Measurements from ENCODE around the gene BCAP29. TPM values are rescaled to one million over a fixed set of nuclear protein-coding genes. Genes with fewer than 3 reads are reported as not detected.

BCAP29 gene
- total and polyA plus RNA-seq, 9 of the 15 experiments (the other 6 are each of a cell fraction or from before 2014, with no cell fraction given), result 63.4 to 137 (median 79.7) TPM

- DNase-seq (ENCODE audit: extremely low read depth in 1 of 4, low spot score in 3 of 4), result peak in 2 of 4 experiments; percentile 39 to 69
- Histone ChIP-seq H3K27me3 (ENCODE audit: control insufficient read depth in 2 of 2, insufficient read depth in 2 of 2, low read length in 2 of 2) (no peaks in the 10 kb centered on the region), H3K27ac (ENCODE audit: extremely low read depth, low read depth, low read length) (peak overlapping the region; percentile 39; the same call in 2 of the 3 replicates), H3K9me1 (ENCODE audit: control insufficient read depth, insufficient read depth, low read length) (no peaks in the 10 kb centered on the region), H3K9me3 (replicated peaks; ENCODE audit: control insufficient read depth, insufficient read depth, low read depth, low read length) (no peaks in the 10 kb centered on the region), H3K4me1 (replicated peaks in 1 of 2; ENCODE audit: control insufficient read depth in 2 of 2, insufficient read depth in 2 of 2, low read length in 2 of 2) (peaks cover 12% of the 10 kb centered on the region in 2 experiments; a peak in 4 of 5 replicates), H3K9ac (ENCODE audit: insufficient read depth in 1 of 2, low read depth in 2 of 2, low read length in 2 of 2) (no peak overlapping the region), H3K4me2 (ENCODE audit: insufficient read depth, low read length) (peak overlapping the region; percentile 33; the same call in 1 of the 2 replicates), H4K20me1 (replicated peaks; ENCODE audit: control insufficient read depth, insufficient read depth, low read length) (no peaks in the 10 kb centered on the region), H3K79me2 (ENCODE audit: control insufficient read depth, insufficient read depth, low read length) (no peaks in the 10 kb centered on the region), H2AFZ (ENCODE audit: low read depth, low read length) (peak overlapping the region; percentile 56), H3K36me3 (ENCODE audit: control insufficient read depth, insufficient read depth, low read length) (no peaks in the 10 kb centered on the region), H3K4me3 (no peak overlapping the region)
- CTCF ChIA-PET (ENCODE audit: low intra/inter-chr PET ratio), result no interaction called here
- intact Hi-C loops (cut with micrococcal nuclease), result no loop called here
- no TSS peak for BruUV-seq (replicated peaks)
- in situ Hi-C loops (cut with MboI), result no loop called here
- 5% methylated on average over 4 of the region's 4 CpGs for WGBS (ENCODE audit: insufficient coverage, low coverage, missing lambda C conversion rate)
- POLR2A ChIA-PET, result interaction anchor here (0.8 kb wide), 1 partner anchor 39 kb away, joined by 3 read pairs; no protein-coding TSS in a partner anchor
- peak; percentile 67 for FAIRE-seq
- peak; percentile 88 for ATAC-seq
- peak; percentile 62; the same call in 1 of the 2 replicates for TF ChIP-seq POLR2H (tag; IDR thresholded peaks at IDR 0.05; ENCODE audit: low read depth)
- peak; percentile 93 for TF ChIP-seq ZBTB5 (IDR thresholded peaks at IDR 0.05)
- TF ChIP-seq ZNF592 (IDR thresholded peaks at IDR 0.05), result peak; percentile 80
- peak; percentile 37; the same call in 1 of the 2 replicates for TF ChIP-seq DMBX1 (CRISPR knock-in tag; IDR thresholded peaks at IDR 0.05; ENCODE audit: borderline replicate concordance)
- no peak for TF ChIP-seq ZBTB7A (IDR thresholded peaks at IDR 0.05; ENCODE audit: borderline replicate concordance, control insufficient read depth, low read depth, low read length)
- TF ChIP-seq, protein P1, sequence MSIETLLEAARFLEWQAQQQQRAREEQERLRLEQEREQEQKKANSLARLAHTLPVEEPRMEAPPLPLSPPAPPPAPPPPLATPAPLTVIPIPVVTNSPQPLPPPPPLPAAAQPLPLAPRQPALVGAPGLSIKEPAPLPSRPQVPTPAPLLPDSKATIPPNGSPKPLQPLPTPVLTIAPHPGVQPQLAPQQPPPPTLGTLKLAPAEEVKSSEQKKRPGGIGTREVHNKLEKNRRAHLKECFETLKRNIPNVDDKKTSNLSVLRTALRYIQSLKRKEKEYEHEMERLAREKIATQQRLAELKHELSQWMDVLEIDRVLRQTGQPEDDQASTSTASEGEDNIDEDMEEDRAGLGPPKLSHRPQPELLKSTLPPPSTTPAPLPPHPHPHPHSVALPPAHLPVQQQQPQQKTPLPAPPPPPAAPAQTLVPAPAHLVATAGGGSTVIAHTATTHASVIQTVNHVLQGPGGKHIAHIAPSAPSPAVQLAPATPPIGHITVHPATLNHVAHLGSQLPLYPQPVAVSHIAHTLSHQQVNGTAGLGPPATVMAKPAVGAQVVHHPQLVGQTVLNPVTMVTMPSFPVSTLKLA (conservative IDR thresholded peaks at IDR 0.05), result peak in 1 of 2 experiments; percentile 47; a peak in 1 of 4 replicates
- TF ChIP-seq BACH1 (tag; IDR thresholded peaks at IDR 0.05), result peak; percentile 65
- TF ChIP-seq MEIS2 (IDR thresholded peaks at IDR 0.05; ENCODE audit: partially characterized antibody), result peak; percentile 67
- peak; percentile 81 for TF ChIP-seq ATF4 (CRISPR knock-in tag; IDR thresholded peaks at IDR 0.05)
- peak; percentile 52 for TF ChIP-seq CTBP1 (IDR thresholded peaks at IDR 0.05; ENCODE audit: borderline replicate concordance)
- TF ChIP-seq GATA2 (CRISPR knock-in tag; IDR thresholded peaks at IDR 0.05), result no peak
- TF ChIP-seq ZNF699 (CRISPR knock-in tag; IDR thresholded peaks at IDR 0.05; ENCODE audit: insufficient replicate concordance), result no peak
Observed at GRCh38 chr7:107659666-107660065, 79.6 kb downstream of the BCAP29 start.
